Stimulated activated CD4-positive, alpha-beta T cell treated with anti-CD3 and anti-CD28 coated beads, Interleukin-2, amount 100 ng/mL, for 48 hours (primary cell): ENCODE data around the gene SEC14L2.
A peak's percentile ranks its signal among the peaks of the same experiment; 100 is the strongest.

Experiments used
- DNase-seq, 2 donors: peaks; one replicate each; pipeline ENCODE4 v3.0.0-alpha.2; 2020

Gene SEC14L2

GRCh38 chr22:30396871-30397655, at the start of gene SEC14L2:
Gene SEC14L2 (plus strand): TSS chr22:30397018. CDS start chr22:30397117, 99 bp downstream.
- DNase-seq, result peak; percentile 60 to 63

GRCh38 chr22:30347255-30347892, 49.4 kb upstream of the SEC14L2 start:
- no peak for DNase-seq

- no peak for DNase-seq
Measured at GRCh38 chr22:30348404-30348803, 48.4 kb upstream of the SEC14L2 start.

DNA sequence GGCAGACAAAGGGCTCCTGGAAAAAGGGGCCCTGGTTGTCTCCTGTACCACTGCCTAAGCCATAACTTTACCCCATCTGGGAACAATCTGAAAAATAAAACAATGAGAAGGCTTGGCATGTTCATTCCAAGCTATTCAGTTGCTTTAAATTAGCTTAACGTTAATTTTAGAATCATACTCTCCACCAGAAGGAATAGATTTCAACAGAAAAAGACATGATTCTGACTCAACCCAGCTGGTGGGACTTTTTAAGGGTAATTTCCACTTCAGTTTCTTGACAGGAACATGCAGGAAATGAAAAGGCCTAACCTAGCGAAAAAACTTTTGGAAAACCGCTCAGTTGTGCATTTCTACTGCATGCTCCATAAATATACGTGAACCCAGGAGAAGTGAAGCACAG, 48.0 kb upstream of the SEC14L2 start:
- DNase-seq, result no peak

DNA sequence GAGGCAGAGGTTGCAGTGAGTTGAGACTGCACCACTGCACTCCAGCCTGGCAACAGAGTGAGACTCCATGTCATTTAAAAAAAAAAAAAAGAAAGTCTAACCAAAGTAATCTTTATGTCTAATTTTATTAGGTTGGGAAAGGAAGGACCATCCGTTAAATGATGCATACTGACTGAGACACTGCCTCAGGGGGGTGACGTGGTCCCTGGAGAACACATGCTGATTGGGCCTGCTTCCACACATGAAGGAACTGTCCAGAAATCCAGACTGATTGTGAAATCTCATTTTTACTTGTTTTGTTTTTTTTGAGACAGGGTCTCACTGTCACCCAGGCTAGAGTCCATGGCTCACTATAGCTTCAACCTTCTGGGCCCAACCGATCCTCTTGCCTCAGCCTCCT, 45.6 kb upstream of the SEC14L2 start:
- DNase-seq, result no peak

- DNase-seq, result no peak
Measured at GRCh38 chr22:30354644-30355043, 42.2 kb upstream of the SEC14L2 start.

DNA sequence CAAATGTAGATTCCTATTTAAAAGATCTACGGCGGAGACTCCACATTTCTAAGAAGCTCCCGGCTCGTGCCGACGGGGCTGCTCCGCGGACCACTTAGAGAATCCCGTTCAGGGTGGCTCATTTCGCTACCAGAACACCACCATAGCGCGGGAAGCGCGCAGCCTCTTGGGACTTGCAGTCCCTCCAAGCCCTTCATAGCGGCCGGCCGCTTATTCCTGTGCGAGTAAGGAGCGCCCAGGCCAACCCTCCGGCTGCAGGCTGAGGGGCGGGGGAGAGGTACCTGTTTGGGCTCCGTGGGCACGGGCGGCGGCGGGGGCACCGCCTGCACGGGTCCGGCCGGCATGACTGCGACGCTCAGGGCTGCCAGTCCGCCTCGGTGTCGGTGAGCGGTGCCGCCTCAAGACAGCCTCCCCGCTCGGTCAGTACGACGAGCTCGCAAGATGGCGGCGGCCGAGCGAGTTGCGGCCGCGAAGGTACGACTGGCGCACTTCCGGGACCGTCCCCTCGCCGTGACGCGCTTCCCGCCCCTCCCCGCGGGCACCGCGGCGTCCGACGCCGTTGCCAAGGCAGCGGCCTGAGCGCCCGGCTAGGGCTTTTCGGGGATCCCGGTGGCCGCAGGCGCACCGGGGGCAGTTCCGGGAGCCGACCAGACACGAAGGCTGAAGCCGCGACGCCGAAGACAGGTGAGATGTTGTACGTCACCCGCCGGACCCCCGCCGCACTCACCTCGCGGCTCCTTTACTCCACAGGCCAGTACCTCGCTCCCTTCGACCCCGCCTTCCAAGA, 40.2 kb upstream of the SEC14L2 start, which contains the start of the genes CCDC157 and SF3A1:
TSS of gene CCDC157 (plus strand) at position 559 of the 787 bp plus-strand sequence. CDS start 8,994 bp downstream, outside the sequence.
TSS of gene SF3A1 (minus strand) at position 446 of the 787 bp plus-strand sequence. CDS start at position 344, 102 bp downstream.
- peak; percentile 82 to 83 for DNase-seq

DNA sequence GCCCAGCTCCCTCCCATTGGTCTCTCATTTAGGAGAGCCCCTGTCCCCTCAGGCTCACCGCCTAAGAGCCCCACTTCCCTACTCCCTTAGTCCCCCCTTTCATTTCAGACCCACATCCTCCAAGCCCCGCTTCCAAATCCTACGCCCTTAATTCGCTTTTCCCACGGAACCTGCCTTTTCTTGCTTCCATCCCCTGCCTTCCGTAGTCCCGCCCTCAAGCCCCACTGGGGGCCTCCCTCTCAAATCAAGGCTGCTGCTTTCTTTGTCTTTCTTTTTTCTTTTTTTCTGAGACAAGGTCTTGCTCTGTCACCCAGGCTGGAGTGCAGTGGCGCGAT, 39.6 kb upstream of the SEC14L2 start:
- DNase-seq, result no peak

DNA sequence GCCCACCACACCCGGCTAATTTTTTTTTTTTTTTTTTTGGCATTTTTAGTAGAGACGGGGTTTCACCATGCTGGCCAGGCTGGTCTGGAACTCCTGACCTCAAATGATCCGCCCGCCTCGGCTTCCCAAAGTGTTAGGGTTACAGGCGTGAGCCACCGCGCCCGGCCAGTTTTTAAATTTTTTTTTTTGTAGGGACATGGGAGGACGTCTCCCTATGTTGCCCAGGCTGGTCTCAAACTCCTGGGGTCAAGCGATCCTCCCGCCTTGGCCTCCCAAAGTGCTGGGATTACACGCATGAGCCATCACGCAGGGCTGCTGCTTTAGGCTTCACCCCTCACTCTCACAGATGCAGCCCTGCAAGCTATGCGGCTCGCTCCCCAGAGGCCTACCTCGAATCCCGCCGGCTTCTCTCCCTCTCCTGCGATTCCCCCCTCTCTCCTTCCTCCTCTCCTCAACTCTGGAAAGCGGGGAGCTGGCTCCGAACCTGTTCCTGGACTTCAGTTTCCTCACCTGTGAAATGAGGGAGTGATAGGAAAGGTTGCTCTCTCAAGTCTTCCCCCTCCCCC, 39.1 kb upstream of the SEC14L2 start:
- DNase-seq, result no peak

DNA sequence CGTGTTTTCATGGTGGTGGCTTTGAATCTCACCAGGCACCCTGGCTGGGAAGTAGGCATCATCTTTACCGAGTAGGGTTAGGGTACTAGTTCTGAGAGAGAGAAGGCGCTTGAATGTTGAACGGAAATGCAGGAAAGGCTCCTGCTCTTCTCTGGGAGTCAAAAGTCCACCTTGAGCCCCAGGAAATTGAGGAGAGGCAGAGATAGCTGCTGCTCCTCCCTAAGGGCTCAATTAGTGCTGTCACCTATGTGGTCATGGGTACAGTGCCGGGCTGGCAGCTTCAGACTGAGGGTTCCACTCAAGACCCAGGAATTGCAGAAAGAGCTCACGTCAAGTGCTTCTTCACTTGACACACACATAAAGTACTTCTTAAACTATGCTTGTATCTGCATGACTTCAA, 38.3 kb upstream of the SEC14L2 start:
- no peak for DNase-seq

- DNase-seq, result no peak
Measured at GRCh38 chr22:30361916-30362650, 34.7 kb upstream of the SEC14L2 start.

- DNase-seq, result no peak
Measured at GRCh38 chr22:30362651-30363281, 34.1 kb upstream of the SEC14L2 start.

- no peak for DNase-seq
Measured at GRCh38 chr22:30365891-30366290, 30.9 kb upstream of the SEC14L2 start.

DNA sequence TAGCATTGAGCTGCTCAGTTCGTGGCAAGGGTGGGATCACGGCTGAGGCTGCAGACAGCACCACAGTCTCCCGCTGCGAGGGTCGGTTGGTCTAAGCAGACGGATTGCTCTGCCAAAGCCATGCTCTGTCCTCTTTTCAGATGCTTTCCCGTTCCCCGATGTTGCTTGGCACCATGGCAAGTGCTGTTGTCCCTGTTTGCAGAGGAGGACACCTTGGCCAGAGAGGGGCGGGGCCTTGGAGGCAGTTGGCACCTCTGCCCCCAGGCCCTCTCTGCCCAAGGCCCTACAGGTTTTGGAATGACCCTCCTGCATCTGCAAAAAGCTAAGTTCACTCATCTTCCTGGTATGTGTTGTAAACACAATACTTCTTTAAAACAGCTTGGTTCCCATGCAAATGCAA, 28.4 kb upstream of the SEC14L2 start:
- DNase-seq, result no peak

DNA sequence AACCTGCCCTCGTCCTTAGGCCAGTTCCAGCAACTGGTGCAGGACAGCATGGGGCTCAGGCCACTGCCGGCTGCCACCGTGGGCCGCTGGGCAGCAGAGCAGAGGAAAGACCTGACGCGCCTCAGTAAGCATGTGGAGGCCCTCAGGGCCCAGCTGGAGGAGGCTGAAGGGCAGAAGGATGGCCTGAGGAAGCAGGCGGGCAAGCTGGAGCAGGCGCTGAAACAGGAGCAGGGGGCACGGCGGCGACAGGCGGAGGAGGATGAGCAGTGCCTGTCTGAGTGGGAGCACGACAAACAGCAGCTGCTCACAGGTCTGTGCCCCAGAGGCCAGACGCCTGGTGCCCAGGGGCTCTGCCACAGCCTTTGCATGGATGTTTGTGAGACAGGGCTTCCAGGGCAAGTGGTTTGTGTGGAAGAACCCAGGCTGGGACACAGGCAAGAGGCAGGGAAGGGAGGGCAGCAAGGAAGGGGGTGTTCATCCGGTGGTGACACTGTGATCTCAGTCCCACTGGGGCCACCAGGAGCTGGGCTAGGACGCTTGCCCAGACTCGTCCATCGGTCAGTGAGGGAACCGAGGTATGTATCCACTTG, 26.1 kb upstream of the SEC14L2 start:
- DNase-seq, result no peak

DNA sequence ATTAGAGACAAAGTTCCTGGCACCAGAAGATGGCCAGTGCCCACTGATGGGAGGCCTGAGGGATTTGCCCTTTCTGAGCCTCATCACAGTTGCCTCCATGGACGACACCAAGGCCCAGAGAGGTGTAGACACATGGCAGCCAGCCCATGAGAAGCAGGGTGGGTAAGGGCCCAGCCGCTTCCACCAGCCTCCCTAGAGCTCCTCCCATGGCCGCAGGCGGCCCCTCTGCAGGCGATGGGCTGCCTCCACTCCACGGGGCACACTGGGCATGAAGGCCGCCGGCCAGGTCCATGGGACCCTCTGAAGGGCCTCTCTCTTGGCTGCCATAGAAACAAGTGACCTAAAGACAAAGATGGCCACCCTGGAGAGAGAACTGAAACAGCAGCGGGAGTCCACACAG, 25.5 kb upstream of the SEC14L2 start:
- no peak for DNase-seq

GRCh38 chr22:30371981-30372380, 24.8 kb upstream of the SEC14L2 start:
- DNase-seq, result no peak

DNA sequence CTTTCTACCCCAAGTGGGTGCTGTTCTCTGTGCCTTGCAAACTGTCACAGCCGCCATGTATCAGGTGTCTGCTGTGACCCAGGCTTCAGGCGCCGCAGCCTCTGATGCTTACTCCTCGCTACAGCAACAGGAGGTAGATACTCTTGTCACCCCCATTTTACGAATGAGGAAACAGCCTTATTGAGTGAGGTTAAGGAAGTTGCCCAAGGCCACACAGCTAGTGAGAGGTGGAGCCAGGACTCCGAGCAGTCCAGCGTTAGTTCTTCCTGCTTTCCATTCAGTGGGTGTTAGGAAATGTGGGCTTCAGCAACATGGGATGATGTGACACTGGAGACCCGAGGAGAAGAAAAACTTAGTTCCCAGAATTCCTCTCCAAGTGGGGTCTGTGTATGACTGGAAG, 23.9 kb upstream of the SEC14L2 start:
- DNase-seq, result no peak

DNA sequence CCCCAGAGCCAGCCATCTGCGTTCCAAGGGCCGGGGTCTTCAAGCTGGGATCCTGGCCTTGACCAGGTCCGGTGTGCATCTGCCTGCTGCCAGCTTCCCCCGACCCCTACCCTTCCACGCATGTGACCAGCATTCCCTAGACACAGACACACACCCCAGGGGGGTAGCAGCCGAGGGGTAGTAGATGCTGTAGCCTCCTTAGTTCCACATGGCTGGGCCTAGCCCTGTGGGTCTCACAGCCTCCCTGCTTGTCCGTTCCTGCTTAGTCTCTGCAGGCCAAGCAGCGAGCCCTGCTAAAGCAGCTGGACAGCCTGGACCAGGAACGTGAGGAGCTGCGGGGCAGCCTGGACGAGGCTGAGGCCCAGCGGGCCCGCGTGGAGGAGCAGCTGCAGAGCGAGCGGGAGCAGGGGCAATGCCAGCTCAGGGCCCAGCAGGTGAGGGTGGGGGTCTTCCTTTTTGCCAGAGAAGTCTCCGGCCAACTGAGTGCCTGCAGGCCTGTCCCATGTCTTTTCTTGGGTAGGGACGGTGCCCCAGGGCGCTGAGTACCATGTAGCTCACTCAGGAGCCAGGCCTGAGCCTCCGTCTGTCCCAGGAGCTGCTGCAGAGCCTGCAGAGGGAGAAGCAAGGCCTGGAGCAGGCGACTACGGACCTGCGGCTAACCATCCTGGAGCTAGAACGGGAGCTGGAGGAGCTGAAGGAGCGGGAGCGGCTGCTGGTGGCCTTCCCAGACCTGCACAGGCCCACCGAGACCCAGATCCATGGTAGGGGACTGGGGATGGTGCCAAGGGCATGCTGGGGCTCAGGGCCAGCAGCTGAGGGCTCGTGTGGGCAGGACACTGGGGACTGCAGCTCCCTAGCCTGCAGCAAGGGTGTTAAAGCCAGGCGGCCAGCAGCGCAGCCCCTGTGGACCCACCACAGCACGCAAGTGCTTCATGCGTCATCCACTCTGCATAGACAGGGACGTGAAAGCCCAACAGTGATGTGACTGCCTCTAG, 23.2 kb upstream of the SEC14L2 start:
- DNase-seq, result no peak

DNA sequence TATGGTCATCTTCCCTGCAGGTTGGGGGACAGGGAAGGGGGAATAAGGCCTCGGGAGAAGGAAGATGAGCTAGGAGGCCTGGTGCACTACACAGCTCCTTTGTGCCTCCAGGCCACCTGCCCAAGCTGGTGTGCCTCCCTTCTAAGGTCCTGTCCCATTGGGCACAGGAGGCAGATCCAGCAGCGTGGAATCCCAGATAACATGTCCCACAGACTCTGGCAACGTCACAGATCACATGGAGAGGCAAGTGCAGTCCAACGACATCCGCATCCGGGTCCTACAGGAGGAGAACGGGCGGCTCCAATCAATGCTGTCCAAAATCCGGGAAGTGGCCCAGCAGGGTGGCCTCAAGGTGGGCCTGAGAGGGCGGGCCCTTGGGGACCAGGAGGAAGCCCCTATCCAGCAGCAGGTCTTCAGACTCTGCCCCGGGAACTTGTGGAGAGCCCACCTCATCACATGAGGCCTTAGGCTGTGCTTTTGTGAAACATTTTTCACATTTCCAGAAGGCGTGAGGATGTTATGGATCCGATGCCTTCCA, 21.4 kb upstream of the SEC14L2 start:
- no peak for DNase-seq
